ENCODE data around the gene DNAJC16. TPM values are rescaled to one million over a fixed set of nuclear protein-coding genes. Genes with fewer than 3 reads are reported as not detected.
"Not testable (repeated sequence)": the region's sequence is repeated elsewhere in the genome, so short reads cannot be mapped to it uniquely, and the experiment has no call there.

DNAJC16 gene
- total RNA-seq (2014; rRNA removed; shearing (Covaris generic)): 14.7 and 15.7 TPM in 2 replicates

- H3K27me3 ChIP-seq (ENCODE audit: control insufficient read depth, insufficient read depth, low read length): no peaks in the 10 kb centered on the region
- peaks cover 1% of the 10 kb centered on the region; the same call in 1 of the 2 replicates for H3K36me3 ChIP-seq (replicated peaks; ENCODE audit: control insufficient read depth, insufficient read depth, low read length)
- peak; percentile 92 for DNase-seq
- H3K4me3 ChIP-seq (ENCODE audit: insufficient read depth, low read depth, low read length): peak within 1 kb of the TSS; percentile 94
Observed at GRCh38 chr1:15526490-15527339, at the start of gene DNAJC16. DNAJC16 (plus strand) TSS chr1:15526848; CDS start chr1:15529106, 2,258 bp downstream.

GRCh38 chr1:15476927-15477326 lies 49.7 kb upstream of the DNAJC16 start:
- no peak for DNase-seq
- Histone ChIP-seq H3K27me3 (ENCODE audit: control insufficient read depth, insufficient read depth, low read length) (no peaks in the 10 kb centered on the region), H3K4me3 (ENCODE audit: insufficient read depth, low read depth, low read length) (no peak overlapping the region), H3K36me3 (replicated peaks; ENCODE audit: control insufficient read depth, insufficient read depth, low read length) (no peaks in the 10 kb centered on the region)

DNA sequence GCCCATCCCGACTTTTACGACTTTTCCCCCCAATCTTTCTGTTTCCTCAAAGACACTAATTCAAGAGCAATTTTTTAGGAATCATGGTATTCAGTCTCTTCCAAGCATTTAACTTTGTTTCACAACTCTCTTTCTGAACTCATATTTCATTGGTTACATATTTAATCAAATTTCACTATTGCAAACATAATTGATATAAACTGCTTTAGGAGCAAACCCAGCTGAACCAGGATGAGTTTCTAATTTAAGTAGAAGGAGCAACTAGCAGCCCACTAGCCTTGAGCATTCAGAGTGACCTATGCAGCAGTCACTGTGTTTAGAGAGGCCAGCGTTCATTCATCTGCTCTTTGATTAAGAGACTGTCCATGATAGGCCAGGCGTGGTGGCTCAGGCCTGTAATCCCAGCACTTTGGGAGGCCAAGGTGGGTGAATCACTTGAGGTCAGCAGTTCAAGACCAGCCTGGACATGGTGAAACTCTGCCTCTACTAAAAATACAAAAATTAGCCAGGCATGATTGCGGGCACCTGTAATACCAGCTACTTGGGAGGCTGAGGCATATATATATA lies 48.9 kb upstream of the DNAJC16 start:
- DNase-seq: no peak
- no peaks in the 10 kb centered on the region for H3K36me3 ChIP-seq (replicated peaks; ENCODE audit: control insufficient read depth, insufficient read depth, low read length)
- H3K27me3 ChIP-seq (ENCODE audit: control insufficient read depth, insufficient read depth, low read length): no peaks in the 10 kb centered on the region
- no peak overlapping the region for H3K4me3 ChIP-seq (ENCODE audit: insufficient read depth, low read depth, low read length)

DNA sequence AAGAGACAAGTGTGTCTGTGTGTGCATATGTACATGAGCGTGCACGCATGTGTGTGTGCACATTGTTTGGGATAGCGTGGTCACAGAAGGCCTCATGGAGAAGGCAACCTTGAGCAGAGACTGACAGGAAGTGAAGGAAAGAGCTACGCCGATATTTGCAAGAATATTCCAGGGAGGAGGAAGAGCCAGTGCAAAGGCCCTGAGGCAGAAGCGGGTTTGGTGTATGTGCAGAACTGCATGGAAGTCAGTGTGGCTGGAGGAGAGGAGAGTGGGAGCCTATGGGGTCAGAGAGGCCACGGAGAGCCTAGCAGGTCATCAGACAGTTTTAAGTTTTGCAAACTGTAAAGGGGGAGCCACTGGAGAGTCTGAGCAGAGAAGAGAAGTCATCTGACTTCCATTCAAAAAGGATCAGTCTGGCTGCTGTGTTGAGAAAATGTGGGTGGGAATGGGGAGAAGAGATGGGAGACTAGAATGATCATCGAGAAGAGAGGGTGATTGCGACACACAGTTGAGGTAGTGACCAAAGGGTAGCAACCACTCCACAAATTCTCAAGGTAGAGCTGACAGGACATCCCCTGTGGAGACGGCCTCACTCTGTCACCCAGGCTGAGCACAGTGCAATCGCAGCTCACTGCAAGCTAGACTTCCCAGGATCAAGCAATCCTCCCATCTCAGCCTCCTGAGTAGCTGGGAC lies 46.8 kb upstream of the DNAJC16 start:
- no peak for DNase-seq
- H3K36me3 ChIP-seq (replicated peaks; ENCODE audit: control insufficient read depth, insufficient read depth, low read length): no peaks in the 10 kb centered on the region
- no peaks in the 10 kb centered on the region for H3K27me3 ChIP-seq (ENCODE audit: control insufficient read depth, insufficient read depth, low read length)
- H3K4me3 ChIP-seq (ENCODE audit: insufficient read depth, low read depth, low read length): no peak overlapping the region

DNA sequence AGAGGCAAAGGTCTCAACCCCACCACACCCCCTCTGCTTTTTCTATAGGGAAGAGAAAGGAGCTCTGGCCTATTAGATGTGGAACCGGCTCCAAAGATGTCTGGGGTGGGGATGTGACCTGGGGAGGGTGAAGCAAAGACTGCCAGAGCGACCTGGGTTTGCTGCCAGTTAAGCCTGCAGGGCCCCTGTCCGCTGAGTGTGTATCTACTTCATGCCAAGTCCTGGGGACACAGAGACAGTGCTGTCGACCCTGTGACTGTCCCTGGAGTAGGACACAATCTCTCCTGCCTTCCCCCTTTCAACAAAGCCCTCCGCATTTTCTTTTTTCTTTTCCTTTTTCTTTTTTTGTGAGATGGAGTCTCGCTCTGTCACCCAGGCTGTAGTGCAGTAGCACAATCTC lies 44.2 kb upstream of the DNAJC16 start:
- H3K36me3 ChIP-seq (replicated peaks; ENCODE audit: control insufficient read depth, insufficient read depth, low read length); DNase-seq; H3K4me3 ChIP-seq (ENCODE audit: insufficient read depth, low read depth, low read length); H3K27me3 ChIP-seq (ENCODE audit: control insufficient read depth, insufficient read depth, low read length): not testable (repeated sequence)

DNA sequence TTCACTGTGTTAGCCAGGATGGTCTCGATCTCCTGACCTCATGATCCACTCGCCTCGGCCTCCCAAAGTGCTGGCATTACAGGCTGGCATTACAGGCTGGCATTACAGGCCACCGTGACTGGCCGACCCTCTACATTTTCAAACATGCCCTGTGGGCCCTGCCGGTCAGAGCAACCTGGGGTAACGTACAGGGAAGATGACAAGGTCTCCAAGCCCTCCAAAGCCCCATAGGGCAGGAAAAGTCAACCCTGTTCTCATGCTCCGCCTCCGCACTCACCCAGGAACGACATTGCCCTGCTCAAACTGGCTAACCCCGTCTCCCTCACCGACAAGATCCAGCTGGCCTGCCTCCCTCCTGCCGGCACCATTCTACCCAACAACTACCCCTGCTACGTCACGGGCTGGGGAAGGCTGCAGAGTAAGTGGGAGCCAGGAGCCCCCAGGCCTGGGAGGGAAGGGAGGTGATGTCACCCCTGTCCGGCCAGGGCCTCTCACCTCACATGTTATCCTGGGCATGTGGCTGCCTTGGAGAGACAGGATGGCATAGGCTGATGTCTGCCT lies 43.6 kb upstream of the DNAJC16 start:
- not testable (repeated sequence) for DNase-seq; H3K27me3 ChIP-seq (ENCODE audit: control insufficient read depth, insufficient read depth, low read length); H3K36me3 ChIP-seq (replicated peaks; ENCODE audit: control insufficient read depth, insufficient read depth, low read length); H3K4me3 ChIP-seq (ENCODE audit: insufficient read depth, low read depth, low read length)

DNA sequence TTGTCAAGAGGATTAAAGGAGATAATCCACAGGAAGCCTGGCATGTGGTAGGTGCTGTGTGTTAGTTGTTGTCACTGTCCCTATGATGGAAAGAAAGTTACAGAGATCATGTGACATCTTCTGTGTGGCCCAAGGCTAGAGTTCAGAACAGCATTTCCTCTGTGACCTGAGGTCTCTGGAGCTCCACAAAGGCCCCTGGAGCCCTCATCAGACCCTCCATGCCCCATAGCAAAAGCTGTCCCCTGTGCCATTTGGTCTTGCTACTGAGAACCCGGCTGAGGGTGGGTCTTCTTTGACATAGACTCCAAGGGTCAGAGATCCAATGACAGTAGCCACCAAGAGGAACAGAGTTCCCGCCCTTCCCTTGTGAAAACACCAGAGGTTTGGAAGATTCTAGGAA lies 42.7 kb upstream of the DNAJC16 start:
- Histone ChIP-seq H3K4me3 (ENCODE audit: insufficient read depth, low read depth, low read length) (no peak overlapping the region), H3K36me3 (replicated peaks; ENCODE audit: control insufficient read depth, insufficient read depth, low read length) (no peaks in the 10 kb centered on the region), H3K27me3 (ENCODE audit: control insufficient read depth, insufficient read depth, low read length) (no peaks in the 10 kb centered on the region)
- DNase-seq: no peak

GRCh38 chr1:15484443-15484842 lies 42.2 kb upstream of the DNAJC16 start:
- not testable (repeated sequence) for H3K4me3 ChIP-seq (ENCODE audit: insufficient read depth, low read depth, low read length); H3K36me3 ChIP-seq (replicated peaks; ENCODE audit: control insufficient read depth, insufficient read depth, low read length); H3K27me3 ChIP-seq (ENCODE audit: control insufficient read depth, insufficient read depth, low read length); DNase-seq

- H3K27me3 ChIP-seq (ENCODE audit: control insufficient read depth, insufficient read depth, low read length): no peaks in the 10 kb centered on the region
- H3K36me3 ChIP-seq (replicated peaks; ENCODE audit: control insufficient read depth, insufficient read depth, low read length): no peaks in the 10 kb centered on the region
- no peak for DNase-seq
- no peak overlapping the region for H3K4me3 ChIP-seq (ENCODE audit: insufficient read depth, low read depth, low read length)
Observed at GRCh38 chr1:15485636-15486035, 41.0 kb upstream of the DNAJC16 start.

GRCh38 chr1:15486844-15487610 lies 39.6 kb upstream of the DNAJC16 start:
- DNase-seq; H3K4me3 ChIP-seq (ENCODE audit: insufficient read depth, low read depth, low read length); H3K36me3 ChIP-seq (replicated peaks; ENCODE audit: control insufficient read depth, insufficient read depth, low read length): not testable (repeated sequence)

DNA sequence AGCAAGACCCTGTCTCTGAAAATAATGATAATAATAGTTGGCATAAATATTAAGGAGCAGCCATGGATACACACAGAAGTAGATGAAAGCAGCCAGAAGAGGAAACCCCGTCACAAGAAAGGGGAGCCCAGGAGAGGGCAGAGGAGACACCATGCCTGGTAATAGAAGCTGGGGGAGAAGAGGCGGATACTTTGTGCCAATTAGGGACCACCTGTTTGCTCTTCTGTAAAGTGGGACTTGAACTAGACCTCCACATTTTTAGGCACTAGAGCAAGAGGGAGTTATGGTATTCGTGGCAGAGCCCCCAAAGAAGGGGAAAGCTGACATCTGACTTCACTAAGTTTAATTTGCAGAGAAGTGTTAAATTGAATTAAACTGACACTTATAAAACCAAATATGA lies 38.3 kb upstream of the DNAJC16 start:
- H3K36me3 ChIP-seq (replicated peaks; ENCODE audit: control insufficient read depth, insufficient read depth, low read length): no peaks in the 10 kb centered on the region; the same call in 1 of the 2 replicates
- H3K4me3 ChIP-seq (ENCODE audit: insufficient read depth, low read depth, low read length): no peak overlapping the region
- H3K27me3 ChIP-seq (ENCODE audit: control insufficient read depth, insufficient read depth, low read length): no peaks in the 10 kb centered on the region
- no peak for DNase-seq

More at GRCh38 chr1:15486844-15487610, 39.6 kb upstream of the DNAJC16 start:
- not testable (repeated sequence) for H3K27me3 ChIP-seq (ENCODE audit: control insufficient read depth, insufficient read depth, low read length)

- H3K36me3 ChIP-seq (replicated peaks; ENCODE audit: control insufficient read depth, insufficient read depth, low read length): no peaks in the 10 kb centered on the region; the same call in 1 of the 2 replicates
- H3K27me3 ChIP-seq (ENCODE audit: control insufficient read depth, insufficient read depth, low read length): no peaks in the 10 kb centered on the region
- no peak overlapping the region for H3K4me3 ChIP-seq (ENCODE audit: insufficient read depth, low read depth, low read length)
- DNase-seq: no peak
Observed at GRCh38 chr1:15489052-15489736, 37.5 kb upstream of the DNAJC16 start.

- not testable (repeated sequence) for H3K4me3 ChIP-seq (ENCODE audit: insufficient read depth, low read depth, low read length); H3K36me3 ChIP-seq (replicated peaks; ENCODE audit: control insufficient read depth, insufficient read depth, low read length); H3K27me3 ChIP-seq (ENCODE audit: control insufficient read depth, insufficient read depth, low read length); DNase-seq
Observed at GRCh38 chr1:15491010-15491409, 35.6 kb upstream of the DNAJC16 start.

Measured in H7 (cell line).